H9 (cell line): ENCODE data around the gene PRRX2. TPM values are rescaled to one million over a fixed set of nuclear protein-coding genes. Genes with fewer than 3 reads are reported as not detected.

Experiments used
- DNase-seq: peaks from one replicate; pipeline ENCODE4 v3.0.0-alpha.2; 2017
- H2AFZ ChIP-seq: one replicate; pipeline ENCODE4 v1.6.1; 2013; ENCODE audit warnings: mild to moderate bottlenecking, low read length, control low read depth, moderate library complexity
- H2AK5ac ChIP-seq: 2 replicates; pipeline ENCODE4 v1.6.1; 2013; ENCODE audit warnings: low read length, control low read depth, mixed read lengths; ENCODE audit not compliant: insufficient read length
- H2BK120ac ChIP-seq: one replicate; pipeline ENCODE4 v1.6.1; 2013; ENCODE audit warnings: low read depth, mild to moderate bottlenecking, low read length, control low read depth, inconsistent platforms; ENCODE audit not compliant: poor library complexity, severe bottlenecking
- H2BK12ac ChIP-seq: 2 replicates; pipeline ENCODE4 v1.6.1; 2013; ENCODE audit warnings: low read length, control low read depth, mixed read lengths, low read depth; ENCODE audit not compliant: insufficient read length
- H2BK15ac ChIP-seq: 2 replicates; pipeline ENCODE4 v1.6.1; 2013; ENCODE audit warnings: low read depth, low read length, control low read depth
- H2BK20ac ChIP-seq: one replicate; pipeline ENCODE4 v1.6.1; 2013; ENCODE audit warnings: low read depth, mild to moderate bottlenecking, low read length, control low read depth, inconsistent platforms; ENCODE audit not compliant: poor library complexity, severe bottlenecking
- H2BK5ac ChIP-seq: 2 replicates; pipeline ENCODE4 v1.6.1; 2013; ENCODE audit warnings: low read length, control low read depth, mixed read lengths; ENCODE audit not compliant: insufficient read length
- H3K14ac ChIP-seq: 2 replicates; pipeline ENCODE4 v1.6.1; 2013; ENCODE audit warnings: low read length, control low read depth; ENCODE audit not compliant: insufficient read depth
- H3K18ac ChIP-seq: 2 replicates; pipeline ENCODE4 v1.6.1; 2013; ENCODE audit warnings: low read depth, mild to moderate bottlenecking, mixed read lengths, low read length, control low read depth; ENCODE audit not compliant: insufficient read length
- H3K23ac ChIP-seq: 2 replicates; pipeline ENCODE4 v1.6.1; 2013; ENCODE audit warnings: low read length, control low read depth, mixed read lengths, low read depth; ENCODE audit not compliant: insufficient read length
- H3K23me2 ChIP-seq: 2 replicates; pipeline ENCODE4 v1.6.1; 2013; ENCODE audit warnings: low read depth, mild to moderate bottlenecking, mixed read lengths, low read length, control low read depth; ENCODE audit not compliant: insufficient read length, poor library complexity, severe bottlenecking
- H3K27ac ChIP-seq: 2 replicates; pipeline ENCODE4 v1.5.1; 2013; ENCODE audit warnings: low read length, control low read depth, mixed read lengths, low read depth; ENCODE audit not compliant: insufficient read length
- H3K27me3 ChIP-seq: 2 replicates; pipeline ENCODE4 v1.6.1; 2013; ENCODE audit warnings: low read length, control low read depth, inconsistent platforms; ENCODE audit not compliant: insufficient read depth
- H3K4ac ChIP-seq: 2 replicates; pipeline ENCODE4 v1.6.1; 2013; ENCODE audit warnings: low read depth, mild to moderate bottlenecking, control low read depth, inconsistent platforms, low read length, moderate library complexity
- H3K4me1 ChIP-seq: 2 replicates; pipeline ENCODE4 v1.6.1; 2013; ENCODE audit warnings: low read length, control low read depth, inconsistent platforms; ENCODE audit not compliant: insufficient read depth
- H3K4me2 ChIP-seq: 2 replicates; pipeline ENCODE4 v1.6.1; 2013; ENCODE audit warnings: low read length, control low read depth, mixed read lengths; ENCODE audit not compliant: insufficient read length, insufficient read depth
- H3K56ac ChIP-seq: 2 replicates; pipeline ENCODE4 v1.6.1; 2013; ENCODE audit warnings: low read depth, mild to moderate bottlenecking, mixed read lengths, low read length, control low read depth; ENCODE audit not compliant: insufficient read length
- H3K79me1 ChIP-seq: 2 replicates; pipeline ENCODE4 v1.6.1; 2013; ENCODE audit warnings: low read depth, mild to moderate bottlenecking, moderate library complexity, low read length, control low read depth, inconsistent platforms; ENCODE audit not compliant: insufficient read depth, poor library complexity, severe bottlenecking
- H3K79me2 ChIP-seq: 2 replicates; pipeline ENCODE4 v1.6.1; 2013; ENCODE audit warnings: low read length, control low read depth, inconsistent platforms; ENCODE audit not compliant: insufficient read depth
- H3K9ac ChIP-seq: 2 replicates; pipeline ENCODE4 v1.6.1; 2013; ENCODE audit warnings: low read length, control low read depth, mixed read lengths; ENCODE audit not compliant: insufficient read length; ENCODE audit errors: extremely low read depth
- H3K9me3 ChIP-seq: one replicate; pipeline ENCODE4 v1.6.1; 2013; ENCODE audit warnings: low read depth, low read length, inconsistent platforms; ENCODE audit not compliant: control insufficient read depth
- H3T11ph ChIP-seq: one replicate; pipeline ENCODE4 v1.6.1; 2013; ENCODE audit warnings: mild to moderate bottlenecking, low read length, control low read depth, inconsistent platforms
- H4K20me1 ChIP-seq: one replicate; pipeline ENCODE4 v1.6.1; 2013; ENCODE audit not compliant: control insufficient read depth, insufficient read length, insufficient read depth
- H4K5ac ChIP-seq: 2 replicates; pipeline ENCODE4 v1.6.1; 2013; ENCODE audit warnings: low read depth, mild to moderate bottlenecking, mixed read lengths, low read length, control low read depth; ENCODE audit not compliant: insufficient read length
- H4K8ac ChIP-seq: replicated peaks from 2 replicates; pipeline ENCODE4 v1.6.1; 2013; ENCODE audit warnings: low read length, control low read depth, mixed read lengths, low read depth; ENCODE audit not compliant: insufficient read length
- H4K91ac ChIP-seq: 2 replicates; pipeline ENCODE4 v1.6.1; 2013; ENCODE audit warnings: low read depth, mild to moderate bottlenecking, moderate library complexity, mixed read lengths, low read length, control low read depth; ENCODE audit not compliant: insufficient read length
- H3K27ac Mint-ChIP-seq, 3 experiments: 2 replicates in 2 of 3; 3 replicates in 1 of 3; pipeline ENCODE4 v1.8.0; 2020 to 2021; ENCODE audit warnings: mixed read lengths in 3 of 3, mild to moderate bottlenecking in 1 of 3, moderate library complexity in 1 of 3
- H3K27me3 Mint-ChIP-seq: 2 replicates; pipeline ENCODE4 v1.8.0; 2021; ENCODE audit warnings: low read depth, mild to moderate bottlenecking, moderate library complexity, mixed read lengths
- H3K36me3 Mint-ChIP-seq, 3 experiments: 2 replicates in 2 of 3; 3 replicates in 1 of 3; pipeline ENCODE4 v1.8.0; 2020 to 2021; ENCODE audit warnings: low read depth in 3 of 3, mixed read lengths in 3 of 3; ENCODE audit not compliant: insufficient read depth in 1 of 3
- H3K4me1 Mint-ChIP-seq, 2 experiments: 2 replicates each; pipeline ENCODE4 v1.8.0; 2020; ENCODE audit warnings: mixed read lengths in 2 of 2
- H3K4me3 Mint-ChIP-seq, 2 experiments: 2 replicates in 1 of 2; 3 replicates in 1 of 2; pipeline ENCODE4 v1.8.0; 2020 to 2021; ENCODE audit warnings: mild to moderate bottlenecking in 2 of 2, mixed read lengths in 2 of 2, moderate library complexity in 1 of 2
- H3K9me3 Mint-ChIP-seq, 2 experiments: 2 replicates in 1 of 2; 3 replicates in 1 of 2; pipeline ENCODE4 v1.8.0; 2020; ENCODE audit warnings: mild to moderate bottlenecking in 2 of 2, mixed read lengths in 2 of 2, moderate library complexity in 1 of 2
- CTCF ChIP-seq: fragments of 200-600 bp; sonication (generic); conservative IDR thresholded peaks from 3 replicates; pipeline ENCODE4 v1.8.0; 2021; ENCODE audit warnings: antibody characterized with exemption, mild to moderate bottlenecking
- WGBS: extraction: QIAGEN DNeasy Blood & Tissue Kit; methylation state at CpG from one replicate; pipeline ENCODE4 v1.1.7; 2013; ENCODE audit warnings: missing lambda C conversion rate, low lambda C conversion rate, mixed read lengths; ENCODE audit not compliant: insufficient read length; ENCODE audit errors: extremely low coverage; 5-methylcytosine and 5-hydroxymethylcytosine counted together
- total RNA-seq: library from RNA; stranded (reverse); gene quantifications from 2 replicates; pipeline ENCODE4 v1.2.1, GENCODE V29; 2021

PRRX2 gene
- total RNA-seq, 1 experiment from 2014 or later, result 3.9 TPM

GRCh38 chr9:129624168-129624759 lies 41.2 kb upstream of the PRRX2 start:
- Histone ChIP-seq H3K79me1 (peaks cover 11% of the 10 kb centered on the region), H3K9ac (no peak overlapping the region), H3T11ph (no peak overlapping the region), H3K18ac (no peak overlapping the region), H2BK120ac (no peak overlapping the region), H4K20me1 (no peaks in the 10 kb centered on the region), H4K91ac (no peak overlapping the region), H3K4me2 (no peak overlapping the region), H2BK20ac (no peak overlapping the region), H2AK5ac (no peak overlapping the region), H3K23me2 (peaks cover 15% of the 10 kb centered on the region), H3K9me3 (no peaks in the 10 kb centered on the region), H2BK15ac (no peak overlapping the region), H4K5ac (no peak overlapping the region), H4K8ac (no peak overlapping the region), H3K79me2 (peaks cover 30% of the 10 kb centered on the region), H3K14ac (no peak overlapping the region), H3K4me1 (0 out of 2 replicates have a peak, but pooled peaks cover 2% of the 10 kb centered on the region), H3K27ac (no peak overlapping the region), H3K23ac (no peak overlapping the region), H2BK12ac (no peak overlapping the region), H3K27me3 (peaks cover 17% of the 10 kb centered on the region), H2BK5ac (no peak overlapping the region), H3K4ac (no peak overlapping the region), H3K56ac (no peak overlapping the region), H2AFZ (no peak overlapping the region)
- Mint-ChIP-seq H3K27ac (peak overlapping the region in 1 of 3 experiments; percentile 57; a peak in 1 of 7 replicates), H3K9me3 (no peaks in the 10 kb centered on the region), H3K4me1 (peaks cover 31 to 35% of the 10 kb centered on the region in 2 experiments), H3K4me3 (peak overlapping the region; percentile 18 to 60; a peak in 2 of 5 replicates), H3K27me3 (peaks cover 30% of the 10 kb centered on the region), H3K36me3 (peaks cover 3 to 14% (median 11%) of the 10 kb centered on the region in 3 experiments; a peak in 5 of 7 replicates)
- DNase-seq, result peak; percentile 84
- TF ChIP-seq CTCF, result peak; percentile 85
- no CpG with 5 or more reads among the region's 12 CpGs for WGBS
